ENCODE data around the gene PRICKLE4.
A peak's percentile ranks its signal among the peaks of the same experiment; 100 is the strongest.

Gene PRICKLE4

DNA sequence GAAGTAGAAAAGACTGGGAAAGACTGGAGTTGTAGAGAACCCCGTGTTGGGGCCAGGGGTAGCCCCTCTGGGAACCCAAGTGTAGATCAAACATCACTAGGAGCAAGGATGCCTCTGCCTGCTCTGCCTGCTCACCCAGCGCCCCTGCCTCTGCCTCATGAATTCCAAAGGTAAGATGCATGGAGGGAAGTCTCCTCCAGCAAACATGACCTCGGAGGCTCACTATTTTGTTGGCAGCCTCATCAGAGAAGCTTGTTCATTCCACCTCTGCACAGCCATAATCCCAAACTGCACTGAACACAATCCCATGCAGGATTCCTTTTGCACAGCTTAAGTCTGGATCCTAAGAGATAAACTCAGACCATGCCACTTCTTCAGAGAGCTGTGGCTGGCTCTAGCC is 5.7 kb upstream of the PRICKLE4 start:
- no peak for DNase-seq

DNA sequence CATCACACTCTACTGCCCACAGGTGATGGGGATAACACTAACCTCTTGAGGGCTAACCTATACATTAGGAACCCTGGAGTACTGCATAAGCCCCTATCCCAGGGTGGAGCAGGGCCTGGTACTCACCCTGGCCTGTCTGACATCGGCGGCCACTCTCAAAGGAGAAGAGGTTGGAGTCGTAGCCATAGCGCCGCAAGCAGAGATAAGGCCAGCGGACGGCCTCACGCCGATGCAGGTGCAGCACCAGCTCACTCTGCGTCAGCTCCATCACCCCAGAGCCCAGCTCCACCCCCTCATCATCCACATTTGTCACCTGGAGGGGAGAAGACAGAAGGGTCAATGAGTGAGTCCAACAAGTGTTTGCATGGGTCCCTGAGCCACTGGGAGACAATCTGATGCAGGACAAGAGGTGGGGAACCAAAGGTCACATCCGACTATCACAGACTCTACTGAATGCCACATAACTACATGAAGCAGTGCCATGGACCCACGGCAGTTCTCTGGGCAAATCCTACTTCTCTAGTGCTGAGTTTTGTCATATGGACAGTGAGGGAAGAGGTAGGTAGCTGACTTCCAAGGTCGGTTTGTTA is 5.2 kb upstream of the PRICKLE4 start:
- DNase-seq, result no peak

DNA sequence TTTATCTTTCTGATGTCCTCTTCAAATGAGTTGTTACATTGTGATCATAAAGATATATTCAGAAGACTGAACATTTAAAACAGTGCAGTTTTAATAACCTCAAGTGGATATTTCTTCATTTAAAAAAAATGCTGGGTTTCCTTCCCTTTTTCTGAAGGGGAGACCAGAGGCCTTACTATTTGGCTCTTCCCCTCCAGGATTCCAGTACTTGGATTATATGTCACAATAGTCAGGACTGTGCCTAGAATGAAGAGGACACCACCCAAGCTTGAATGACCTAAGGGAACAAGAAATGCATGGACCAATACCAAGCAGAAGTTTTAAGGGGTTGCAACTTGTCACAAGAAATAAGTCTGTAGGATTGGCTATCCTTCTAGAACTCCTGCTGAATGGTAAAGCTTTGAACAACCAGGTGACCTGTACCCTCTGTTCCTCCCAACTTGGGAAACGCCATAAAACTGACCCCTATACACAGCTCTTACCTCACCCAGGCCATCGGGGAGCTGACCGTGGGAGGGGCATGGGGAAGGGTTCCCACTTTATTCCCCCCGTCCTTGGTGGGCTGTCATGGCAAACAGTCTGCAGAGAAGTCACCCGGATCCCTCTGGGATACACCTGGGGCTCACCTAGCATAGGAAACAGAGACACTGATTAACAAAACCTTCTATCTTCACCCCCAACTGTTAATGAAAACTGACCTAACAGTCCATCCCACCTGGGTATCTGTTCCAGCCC is 2.9 kb upstream of the PRICKLE4 start:
- no peak for DNase-seq

DNA sequence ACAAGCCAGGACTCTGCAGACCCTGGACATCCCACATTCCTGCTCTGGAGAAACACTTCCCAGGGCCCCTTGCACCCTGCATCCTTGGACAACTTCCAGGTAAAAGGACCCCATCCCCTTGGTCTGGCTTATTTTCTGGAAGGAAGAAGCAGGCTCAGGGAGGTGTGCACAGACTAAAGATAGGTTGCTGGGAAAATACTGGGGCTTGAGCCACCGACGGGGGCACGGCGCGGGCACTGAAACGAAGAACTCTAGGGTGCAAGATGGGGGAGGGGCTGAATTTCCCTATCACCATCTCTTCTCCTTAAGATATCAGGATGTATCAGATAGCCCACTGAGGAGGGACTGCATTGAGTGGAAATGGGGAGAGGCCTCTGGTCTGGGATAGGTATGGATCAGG is 1.7 kb upstream of the PRICKLE4 start:
- DNase-seq, result no peak

DNA sequence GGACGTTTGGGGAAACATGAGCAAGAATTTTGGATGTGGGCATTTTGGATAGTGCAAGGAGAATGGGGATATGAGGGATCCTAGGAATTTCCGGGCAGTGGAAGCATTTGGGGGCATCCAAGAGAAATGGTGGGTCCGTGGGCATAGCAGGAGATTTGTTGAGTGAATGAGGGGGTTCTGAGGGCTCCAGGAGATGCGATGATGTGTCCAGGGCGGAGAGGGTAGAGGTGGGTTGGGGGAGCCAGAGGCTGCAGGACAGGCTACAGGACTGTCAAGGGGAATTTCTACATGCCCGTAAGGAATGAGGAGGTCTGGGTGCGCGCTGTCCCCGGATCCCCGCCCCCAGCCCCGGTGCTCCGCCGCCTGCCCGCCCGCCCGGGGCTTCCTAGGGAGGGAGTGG is 1.2 kb upstream of the PRICKLE4 start:
- no peak for DNase-seq

- DNase-seq, result peak; percentile 100
Measured at GRCh38 chr6:41779788-41780550, 613 bp upstream of the PRICKLE4 start, which contains the start of gene FRS3. TSS of gene FRS3 (minus strand) at chr6:41779900. CDS start at chr6:41776987, 2,913 bp downstream.

GRCh38 chr6:41781366-41781730 is 766 bp downstream of the PRICKLE4 start:
- DNase-seq, result no peak

- DNase-seq, result no peak
Measured at GRCh38 chr6:41783106-41783780, 2.7 kb downstream of the PRICKLE4 start.

GRCh38 chr6:41784581-41785171 is 4.1 kb downstream of the PRICKLE4 start:
- no peak for DNase-seq

- DNase-seq, result no peak
Measured at GRCh38 chr6:41785254-41785653, 4.7 kb downstream of the PRICKLE4 start.

DNA sequence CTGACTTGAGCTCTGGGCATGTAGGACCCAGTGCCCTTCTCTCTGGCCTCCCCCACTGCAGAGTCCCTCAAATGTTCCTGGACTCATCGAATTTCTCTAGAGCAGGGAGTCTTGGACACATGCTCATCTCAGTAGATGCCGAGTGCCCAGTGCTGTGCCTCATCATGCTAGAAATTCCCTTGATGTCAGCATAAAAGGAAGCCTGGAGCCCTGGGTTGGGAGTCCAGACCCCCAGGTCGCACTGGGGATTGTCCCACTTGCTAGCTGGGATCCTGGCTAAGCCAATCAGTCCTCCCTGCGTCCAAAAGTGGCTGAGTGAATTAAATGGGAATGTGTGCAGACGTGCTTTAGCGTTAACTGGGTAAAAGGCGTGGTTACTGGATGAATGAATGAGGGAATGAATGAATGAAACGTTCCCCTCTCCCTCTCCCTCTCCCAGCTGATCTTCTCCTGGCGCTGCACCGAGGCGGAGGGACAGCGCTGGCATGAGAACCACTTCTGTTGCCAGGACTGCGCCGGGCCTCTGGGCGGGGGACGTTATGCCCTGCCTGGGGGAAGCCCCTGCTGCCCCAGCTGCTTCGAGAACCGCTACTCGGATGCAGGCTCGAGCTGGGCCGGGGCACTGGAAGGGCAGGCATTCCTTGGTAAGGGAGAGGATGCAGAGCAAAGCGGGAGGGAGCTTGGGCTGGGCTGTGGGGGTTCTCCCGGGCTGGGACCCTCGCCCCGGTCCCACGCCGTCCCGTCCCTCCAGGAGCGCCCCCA is 5.3 kb downstream of the PRICKLE4 start:
- no peak for DNase-seq

- peak; percentile 88 for DNase-seq
Measured at GRCh38 chr6:41786451-41787218, 6.1 kb downstream of the PRICKLE4 start.

GRCh38 chr6:41787219-41787917 is 6.8 kb downstream of the PRICKLE4 start, which contains the start of gene TOMM6:
TSS of gene TOMM6 (plus strand) at chr6:41787694. CDS start at chr6:41787698, 4 bp downstream.
- DNase-seq, result peak; percentile 93

- DNase-seq, result no peak
Measured at GRCh38 chr6:41789390-41789724, 8.8 kb downstream of the PRICKLE4 start.

DNA sequence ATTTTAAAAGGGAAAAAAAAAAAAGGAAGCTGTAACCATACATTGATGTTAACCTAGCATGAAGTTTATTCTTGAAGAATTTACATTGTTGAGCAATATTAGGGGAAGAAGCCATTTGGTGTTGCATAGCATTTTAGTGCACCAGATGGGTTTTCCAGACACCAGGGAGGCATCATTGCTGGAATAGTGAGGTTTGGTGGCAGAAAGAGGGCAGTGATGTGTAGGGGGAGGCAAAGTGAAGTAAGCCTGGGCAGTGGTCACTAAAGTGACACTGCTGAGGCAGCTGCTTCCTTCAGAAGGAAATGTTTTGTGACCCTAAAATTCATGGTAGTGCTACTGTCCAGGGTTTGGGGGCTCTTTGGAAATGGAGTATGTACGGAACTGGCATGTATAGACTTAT is 9.5 kb downstream of the PRICKLE4 start:
- no peak for DNase-seq

DNA sequence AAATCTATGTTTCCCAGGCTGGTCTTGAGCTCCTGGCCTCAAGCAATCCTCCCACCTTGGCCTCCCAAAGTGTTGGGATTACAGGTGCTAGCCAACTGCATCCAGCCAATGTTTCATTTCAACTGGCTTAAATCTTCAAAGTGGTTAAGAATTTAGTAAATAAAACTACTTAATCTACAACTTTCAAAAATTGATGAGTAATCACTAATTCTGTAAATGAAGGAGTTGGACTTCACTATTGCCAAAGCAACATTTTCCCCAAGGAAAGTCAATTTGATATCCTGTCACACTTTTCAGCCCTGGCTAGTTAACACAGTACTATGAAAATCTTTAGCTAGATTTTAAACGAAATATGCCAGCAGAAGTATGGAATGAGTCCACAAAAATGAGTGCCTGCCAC is 10.7 kb downstream of the PRICKLE4 start:
- no peak for DNase-seq

- DNase-seq, result no peak
Measured at GRCh38 chr6:41791984-41792383, 11.4 kb downstream of the PRICKLE4 start.

- no peak for DNase-seq
Measured at GRCh38 chr6:41796474-41796873, 15.9 kb downstream of the PRICKLE4 start.

GRCh38 chr6:41798901-41799558 is 18.4 kb downstream of the PRICKLE4 start:
- no peak for DNase-seq

DNA sequence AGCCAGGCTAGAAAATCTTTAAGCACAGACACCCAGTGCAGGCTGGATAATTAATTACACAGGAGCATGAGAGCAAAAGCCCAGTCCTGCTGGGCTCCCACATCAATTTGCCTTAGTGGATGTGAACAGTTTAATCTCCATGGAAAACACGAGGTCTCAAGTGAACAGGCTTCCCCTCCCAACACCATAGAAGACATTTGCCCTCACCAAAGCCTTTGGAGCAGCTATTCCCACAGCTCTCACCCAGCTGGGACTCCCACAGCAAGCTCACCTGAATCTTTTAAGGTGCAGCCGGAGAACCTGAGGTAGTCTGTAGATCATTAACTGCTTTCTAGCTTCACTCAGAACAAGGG is 19.0 kb downstream of the PRICKLE4 start:
- DNase-seq, result no peak

Data from T-helper 9 cell (primary cell).